Neural progenitor cell (in vitro differentiated cells): ENCODE results near the gene SMARCA1. TPM values are rescaled to one million over a fixed set of nuclear protein-coding genes. Genes with fewer than 3 reads are reported as not detected.

ENCODE experiments used
- DNase-seq: peaks from one replicate; pipeline ENCODE4 v3.0.0-alpha.2; 2016; ENCODE audit warnings: low spot score
- H2AFZ ChIP-seq: fragments of 200-600 bp; sonication (generic); replicated peaks from 2 replicates; pipeline ENCODE4 v1.6.1; 2016; ENCODE audit warnings: antibody characterized with exemption
- H3F3A ChIP-seq: fragments of 200-600 bp; sonication (generic); 2 replicates; pipeline ENCODE4 v1.6.1; 2016; ENCODE audit warnings: antibody characterized with exemption, low read depth
- H3K27ac ChIP-seq: fragments of 200-600 bp; sonication (generic); 2 replicates; pipeline ENCODE4 v1.5.1; 2016; ENCODE audit warnings: mild to moderate bottlenecking
- H3K27me3 ChIP-seq: fragments of 200-600 bp; sonication (generic); 2 replicates; pipeline ENCODE4 v1.6.1; 2016; ENCODE audit warnings: mild to moderate bottlenecking, moderate library complexity
- H3K36me3 ChIP-seq: fragments of 200-600 bp; sonication (generic); 2 replicates; pipeline ENCODE4 v1.5.1; 2016
- H3K4me1 ChIP-seq: fragments of 200-600 bp; sonication (generic); 2 replicates; pipeline ENCODE4 v1.6.1; 2016; ENCODE audit warnings: mixed run types
- H3K4me2 ChIP-seq: fragments of 200-600 bp; sonication (generic); 2 replicates; pipeline ENCODE4 v1.6.1; 2016
- H3K4me3 ChIP-seq: fragments of 200-600 bp; sonication (generic); 2 replicates; pipeline ENCODE4 v1.5.1; 2016
- H3K79me2 ChIP-seq: fragments of 200-600 bp; sonication (generic); 2 replicates; pipeline ENCODE4 v1.6.1; 2016; ENCODE audit warnings: low read depth
- H3K9ac ChIP-seq: fragments of 200-600 bp; sonication (generic); 2 replicates; pipeline ENCODE4 v1.6.1; 2016
- H3K9me3 ChIP-seq: fragments of 200-600 bp; sonication (generic); 2 replicates; pipeline ENCODE4 v1.5.1; 2016; ENCODE audit warnings: low read depth
- H4K20me1 ChIP-seq: fragments of 200-600 bp; sonication (generic); 2 replicates; pipeline ENCODE4 v1.6.1; 2016; ENCODE audit warnings: low read depth
- H3K27ac Mint-ChIP-seq: 3 replicates; pipeline ENCODE4 v1.8.0; 2021; ENCODE audit warnings: mixed read lengths
- H3K27me3 Mint-ChIP-seq: 2 replicates; pipeline ENCODE4 v1.8.0; 2022; ENCODE audit warnings: low read depth, mild to moderate bottlenecking, inconsistent platforms, moderate library complexity, mixed read lengths; ENCODE audit not compliant: insufficient read depth
- H3K36me3 Mint-ChIP-seq: 3 replicates; pipeline ENCODE4 v1.8.0; 2021; ENCODE audit warnings: mixed read lengths
- H3K4me1 Mint-ChIP-seq: 3 replicates; pipeline ENCODE4 v1.8.0; 2021; ENCODE audit warnings: mixed read lengths
- H3K4me3 Mint-ChIP-seq: 3 replicates; pipeline ENCODE4 v1.8.0; 2021; ENCODE audit warnings: mild to moderate bottlenecking, moderate library complexity, mixed read lengths
- H3K9me3 Mint-ChIP-seq: 3 replicates; pipeline ENCODE4 v1.8.0; 2020; ENCODE audit warnings: mixed read lengths
- EZH2 ChIP-seq: fragments of 200-600 bp; sonication (generic); IDR thresholded peaks from 2 replicates; pipeline ENCODE4 v1.6.1; 2017; ENCODE audit warnings: antibody characterized with exemption, mild to moderate bottlenecking, moderate library complexity
- EZH2phosphoT487 ChIP-seq: fragments of 200-600 bp; sonication (generic); IDR thresholded peaks from 2 replicates; pipeline ENCODE4 v1.6.1; 2017; ENCODE audit warnings: antibody characterized with exemption
- total RNA-seq: library from RNA; depleted of rRNA; stranded (reverse); fragments of >200 nt; gene quantifications from 2 replicates; pipeline ENCODE4 v1.2.3, GENCODE V29; 2015; ENCODE audit warnings: low replicate concordance
- TF ChIP-seq, protein P1 (sequence below): fragments of 200-600 bp; sonication (generic); IDR thresholded peaks from 2 replicates; pipeline ENCODE4 v1.5.1; 2017; ENCODE audit warnings: antibody characterized with exemption, mild to moderate bottlenecking

Gene SMARCA1
- total RNA-seq, 1 donor from 2014 or later: 149 TPM

DNA sequence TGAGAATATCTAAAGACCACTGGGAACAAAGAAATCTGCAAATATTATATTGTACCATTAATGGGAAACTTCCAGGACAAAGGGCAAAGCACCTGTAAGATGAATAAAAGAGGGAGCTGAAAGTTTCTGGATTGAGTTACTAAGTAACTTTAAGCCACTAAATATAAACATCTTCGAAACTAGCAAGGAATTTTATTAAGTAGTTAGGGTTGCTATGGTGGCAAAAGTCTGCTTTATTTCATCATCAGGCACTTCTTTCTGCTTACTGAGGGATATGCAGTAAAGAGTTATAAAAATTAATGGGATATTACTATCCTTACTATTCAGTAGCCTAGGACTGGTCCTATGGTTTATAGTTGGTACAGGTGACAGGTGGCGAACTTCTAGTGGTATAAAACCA is 33.0 kb downstream of the SMARCA1 start:
- Histone ChIP-seq H3K4me3 (no peak overlapping the region), H3K9ac (no peak overlapping the region), H3K27me3 (no peaks in the 10 kb centered on the region), H3K36me3 (peaks cover 26% of the 10 kb centered on the region), H2AFZ (no peak overlapping the region), H3K4me2 (no peak overlapping the region), H3K27ac (no peak overlapping the region), H3K79me2 (no peaks in the 10 kb centered on the region), H3F3A (no peaks in the 10 kb centered on the region), H3K4me1 (no peaks in the 10 kb centered on the region), H4K20me1 (no peaks in the 10 kb centered on the region), H3K9me3 (no peaks in the 10 kb centered on the region)
- no peaks in the 10 kb centered on the region for H3K27me3 Mint-ChIP-seq
- no peak for DNase-seq
- H3K4me3 Mint-ChIP-seq: no peak overlapping the region
- H3K27ac Mint-ChIP-seq: no peak overlapping the region
- peaks cover 32% of the 10 kb centered on the region for H3K36me3 Mint-ChIP-seq
- no peaks in the 10 kb centered on the region for H3K9me3 Mint-ChIP-seq
- TF ChIP-seq EZH2phosphoT487 (no peak), EZH2 (no peak)
- TF ChIP-seq, protein P1, sequence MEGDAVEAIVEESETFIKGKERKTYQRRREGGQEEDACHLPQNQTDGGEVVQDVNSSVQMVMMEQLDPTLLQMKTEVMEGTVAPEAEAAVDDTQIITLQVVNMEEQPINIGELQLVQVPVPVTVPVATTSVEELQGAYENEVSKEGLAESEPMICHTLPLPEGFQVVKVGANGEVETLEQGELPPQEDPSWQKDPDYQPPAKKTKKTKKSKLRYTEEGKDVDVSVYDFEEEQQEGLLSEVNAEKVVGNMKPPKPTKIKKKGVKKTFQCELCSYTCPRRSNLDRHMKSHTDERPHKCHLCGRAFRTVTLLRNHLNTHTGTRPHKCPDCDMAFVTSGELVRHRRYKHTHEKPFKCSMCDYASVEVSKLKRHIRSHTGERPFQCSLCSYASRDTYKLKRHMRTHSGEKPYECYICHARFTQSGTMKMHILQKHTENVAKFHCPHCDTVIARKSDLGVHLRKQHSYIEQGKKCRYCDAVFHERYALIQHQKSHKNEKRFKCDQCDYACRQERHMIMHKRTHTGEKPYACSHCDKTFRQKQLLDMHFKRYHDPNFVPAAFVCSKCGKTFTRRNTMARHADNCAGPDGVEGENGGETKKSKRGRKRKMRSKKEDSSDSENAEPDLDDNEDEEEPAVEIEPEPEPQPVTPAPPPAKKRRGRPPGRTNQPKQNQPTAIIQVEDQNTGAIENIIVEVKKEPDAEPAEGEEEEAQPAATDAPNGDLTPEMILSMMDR: no peak
- peaks cover 2% of the 10 kb centered on the region for H3K4me1 Mint-ChIP-seq

DNA sequence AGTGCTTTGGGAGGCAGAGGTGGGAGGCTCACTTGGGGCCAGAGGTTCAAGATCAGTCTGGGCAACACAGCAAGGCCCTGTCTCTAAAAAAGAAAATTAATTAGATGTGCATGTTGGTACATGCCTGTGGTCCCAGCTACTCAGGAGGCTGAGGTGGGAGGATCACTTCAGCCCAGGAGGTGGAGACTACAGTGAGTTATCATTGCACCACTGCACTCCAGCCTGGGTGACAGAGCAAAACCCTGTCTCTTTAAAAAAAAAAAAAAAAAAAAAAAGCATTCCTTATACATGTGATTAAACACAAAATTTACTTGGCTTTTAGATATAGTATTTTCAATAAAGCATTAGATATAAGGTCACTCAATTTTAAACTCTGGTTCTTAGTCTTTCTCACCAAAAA is 34.9 kb downstream of the SMARCA1 start:
- Histone ChIP-seq H3K27ac (no peak overlapping the region), H3K27me3 (no peaks in the 10 kb centered on the region), H2AFZ (no peak overlapping the region), H3F3A (no peaks in the 10 kb centered on the region), H3K4me1 (no peaks in the 10 kb centered on the region), H3K9me3 (no peaks in the 10 kb centered on the region), H3K36me3 (peaks cover 26% of the 10 kb centered on the region), H3K4me2 (no peak overlapping the region), H4K20me1 (no peaks in the 10 kb centered on the region), H3K4me3 (no peak overlapping the region), H3K9ac (no peak overlapping the region), H3K79me2 (no peaks in the 10 kb centered on the region)
- Mint-ChIP-seq H3K4me1 (peaks cover 2% of the 10 kb centered on the region), H3K27me3 (no peaks in the 10 kb centered on the region), H3K27ac (no peak overlapping the region), H3K9me3 (no peaks in the 10 kb centered on the region), H3K4me3 (no peak overlapping the region), H3K36me3 (peaks cover 35% of the 10 kb centered on the region)
- TF ChIP-seq EZH2phosphoT487 (no peak), EZH2 (no peak)
- TF ChIP-seq, protein P1: no peak
- DNase-seq: no peak

DNA sequence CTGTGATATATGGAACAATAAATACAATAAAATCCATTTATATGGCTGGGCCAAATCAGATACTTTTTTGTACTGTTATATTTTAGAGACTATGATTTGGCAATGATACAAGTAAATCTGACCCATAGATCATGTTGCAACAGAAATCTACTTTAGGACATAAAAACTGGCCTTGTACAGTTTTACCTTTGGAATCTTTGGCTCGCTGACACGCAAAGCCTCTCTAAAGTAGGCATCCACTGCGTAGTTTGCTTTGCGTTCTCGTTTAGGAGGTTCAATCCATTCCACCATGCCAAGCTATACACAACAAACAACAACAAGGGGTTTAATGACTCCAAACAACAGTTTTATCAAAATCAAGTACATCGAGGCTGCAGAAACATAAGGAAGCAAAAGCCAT is 42.4 kb downstream of the SMARCA1 start:
- no peak overlapping the region for H3K4me2 ChIP-seq
- Mint-ChIP-seq H3K4me1 (peaks cover 2% of the 10 kb centered on the region), H3K9me3 (no peaks in the 10 kb centered on the region), H3K27ac (no peak overlapping the region), H3K4me3 (no peak overlapping the region), H3K36me3 (peaks cover 50% of the 10 kb centered on the region), H3K27me3 (no peaks in the 10 kb centered on the region)
- TF ChIP-seq EZH2: no peak
- TF ChIP-seq, protein P1: no peak
- TF ChIP-seq EZH2phosphoT487: no peak
- no peaks in the 10 kb centered on the region for H3K4me1 ChIP-seq
- no peaks in the 10 kb centered on the region for H3F3A ChIP-seq
- no peaks in the 10 kb centered on the region for H3K9me3 ChIP-seq
- H4K20me1 ChIP-seq: no peaks in the 10 kb centered on the region
- H3K79me2 ChIP-seq: no peaks in the 10 kb centered on the region
- no peak overlapping the region for H3K9ac ChIP-seq
- no peak overlapping the region for H3K27ac ChIP-seq
- peaks cover 7% of the 10 kb centered on the region for H3K36me3 ChIP-seq
- H3K4me3 ChIP-seq: no peak overlapping the region
- H2AFZ ChIP-seq: no peak overlapping the region
- H3K27me3 ChIP-seq: no peaks in the 10 kb centered on the region
- no peak for DNase-seq
